ENCODE data around the gene PKIG. TPM values are rescaled to one million over a fixed set of nuclear protein-coding genes. Genes with fewer than 3 reads are reported as not detected.

PKIG gene
- total and polyA plus RNA-seq, 2 of the 8 experiments (the other 6 are each of a cell fraction or from before 2014, with no cell fraction given) = 26.7 to 34.3 TPM

- TF ChIP-seq, protein P1, sequence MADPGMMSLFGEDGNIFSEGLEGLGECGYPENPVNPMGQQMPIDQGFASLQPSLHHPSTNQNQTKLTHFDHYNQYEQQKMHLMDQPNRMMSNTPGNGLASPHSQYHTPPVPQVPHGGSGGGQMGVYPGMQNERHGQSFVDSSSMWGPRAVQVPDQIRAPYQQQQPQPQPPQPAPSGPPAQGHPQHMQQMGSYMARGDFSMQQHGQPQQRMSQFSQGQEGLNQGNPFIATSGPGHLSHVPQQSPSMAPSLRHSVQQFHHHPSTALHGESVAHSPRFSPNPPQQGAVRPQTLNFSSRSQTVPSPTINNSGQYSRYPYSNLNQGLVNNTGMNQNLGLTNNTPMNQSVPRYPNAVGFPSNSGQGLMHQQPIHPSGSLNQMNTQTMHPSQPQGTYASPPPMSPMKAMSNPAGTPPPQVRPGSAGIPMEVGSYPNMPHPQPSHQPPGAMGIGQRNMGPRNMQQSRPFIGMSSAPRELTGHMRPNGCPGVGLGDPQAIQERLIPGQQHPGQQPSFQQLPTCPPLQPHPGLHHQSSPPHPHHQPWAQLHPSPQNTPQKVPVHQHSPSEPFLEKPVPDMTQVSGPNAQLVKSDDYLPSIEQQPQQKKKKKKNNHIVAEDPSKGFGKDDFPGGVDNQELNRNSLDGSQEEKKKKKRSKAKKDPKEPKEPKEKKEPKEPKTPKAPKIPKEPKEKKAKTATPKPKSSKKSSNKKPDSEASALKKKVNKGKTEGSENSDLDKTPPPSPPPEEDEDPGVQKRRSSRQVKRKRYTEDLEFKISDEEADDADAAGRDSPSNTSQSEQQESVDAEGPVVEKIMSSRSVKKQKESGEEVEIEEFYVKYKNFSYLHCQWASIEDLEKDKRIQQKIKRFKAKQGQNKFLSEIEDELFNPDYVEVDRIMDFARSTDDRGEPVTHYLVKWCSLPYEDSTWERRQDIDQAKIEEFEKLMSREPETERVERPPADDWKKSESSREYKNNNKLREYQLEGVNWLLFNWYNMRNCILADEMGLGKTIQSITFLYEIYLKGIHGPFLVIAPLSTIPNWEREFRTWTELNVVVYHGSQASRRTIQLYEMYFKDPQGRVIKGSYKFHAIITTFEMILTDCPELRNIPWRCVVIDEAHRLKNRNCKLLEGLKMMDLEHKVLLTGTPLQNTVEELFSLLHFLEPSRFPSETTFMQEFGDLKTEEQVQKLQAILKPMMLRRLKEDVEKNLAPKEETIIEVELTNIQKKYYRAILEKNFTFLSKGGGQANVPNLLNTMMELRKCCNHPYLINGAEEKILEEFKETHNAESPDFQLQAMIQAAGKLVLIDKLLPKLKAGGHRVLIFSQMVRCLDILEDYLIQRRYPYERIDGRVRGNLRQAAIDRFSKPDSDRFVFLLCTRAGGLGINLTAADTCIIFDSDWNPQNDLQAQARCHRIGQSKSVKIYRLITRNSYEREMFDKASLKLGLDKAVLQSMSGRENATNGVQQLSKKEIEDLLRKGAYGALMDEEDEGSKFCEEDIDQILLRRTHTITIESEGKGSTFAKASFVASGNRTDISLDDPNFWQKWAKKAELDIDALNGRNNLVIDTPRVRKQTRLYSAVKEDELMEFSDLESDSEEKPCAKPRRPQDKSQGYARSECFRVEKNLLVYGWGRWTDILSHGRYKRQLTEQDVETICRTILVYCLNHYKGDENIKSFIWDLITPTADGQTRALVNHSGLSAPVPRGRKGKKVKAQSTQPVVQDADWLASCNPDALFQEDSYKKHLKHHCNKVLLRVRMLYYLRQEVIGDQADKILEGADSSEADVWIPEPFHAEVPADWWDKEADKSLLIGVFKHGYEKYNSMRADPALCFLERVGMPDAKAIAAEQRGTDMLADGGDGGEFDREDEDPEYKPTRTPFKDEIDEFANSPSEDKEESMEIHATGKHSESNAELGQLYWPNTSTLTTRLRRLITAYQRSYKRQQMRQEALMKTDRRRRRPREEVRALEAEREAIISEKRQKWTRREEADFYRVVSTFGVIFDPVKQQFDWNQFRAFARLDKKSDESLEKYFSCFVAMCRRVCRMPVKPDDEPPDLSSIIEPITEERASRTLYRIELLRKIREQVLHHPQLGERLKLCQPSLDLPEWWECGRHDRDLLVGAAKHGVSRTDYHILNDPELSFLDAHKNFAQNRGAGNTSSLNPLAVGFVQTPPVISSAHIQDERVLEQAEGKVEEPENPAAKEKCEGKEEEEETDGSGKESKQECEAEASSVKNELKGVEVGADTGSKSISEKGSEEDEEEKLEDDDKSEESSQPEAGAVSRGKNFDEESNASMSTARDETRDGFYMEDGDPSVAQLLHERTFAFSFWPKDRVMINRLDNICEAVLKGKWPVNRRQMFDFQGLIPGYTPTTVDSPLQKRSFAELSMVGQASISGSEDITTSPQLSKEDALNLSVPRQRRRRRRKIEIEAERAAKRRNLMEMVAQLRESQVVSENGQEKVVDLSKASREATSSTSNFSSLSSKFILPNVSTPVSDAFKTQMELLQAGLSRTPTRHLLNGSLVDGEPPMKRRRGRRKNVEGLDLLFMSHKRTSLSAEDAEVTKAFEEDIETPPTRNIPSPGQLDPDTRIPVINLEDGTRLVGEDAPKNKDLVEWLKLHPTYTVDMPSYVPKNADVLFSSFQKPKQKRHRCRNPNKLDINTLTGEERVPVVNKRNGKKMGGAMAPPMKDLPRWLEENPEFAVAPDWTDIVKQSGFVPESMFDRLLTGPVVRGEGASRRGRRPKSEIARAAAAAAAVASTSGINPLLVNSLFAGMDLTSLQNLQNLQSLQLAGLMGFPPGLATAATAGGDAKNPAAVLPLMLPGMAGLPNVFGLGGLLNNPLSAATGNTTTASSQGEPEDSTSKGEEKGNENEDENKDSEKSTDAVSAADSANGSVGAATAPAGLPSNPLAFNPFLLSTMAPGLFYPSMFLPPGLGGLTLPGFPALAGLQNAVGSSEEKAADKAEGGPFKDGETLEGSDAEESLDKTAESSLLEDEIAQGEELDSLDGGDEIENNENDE (IDR thresholded peaks at IDR 0.05; ENCODE audit: insufficient replicate concordance, low read length) = no peak
- TF ChIP-seq SP1 (IDR thresholded peaks at IDR 0.05; ENCODE audit: low read depth, low read length) = no peak
- no peak for TF ChIP-seq CREB1 (IDR thresholded peaks at IDR 0.05)
- TF ChIP-seq BRCA1 (IDR thresholded peaks at IDR 0.05; ENCODE audit: low read depth, low read length) = no peak
- no peak for TF ChIP-seq MAFK (IDR thresholded peaks at IDR 0.05; ENCODE audit: low read depth, low read length)
- no peak for TF ChIP-seq CBX5 (IDR thresholded peaks at IDR 0.05; ENCODE audit: low read depth, low read length)
- TF ChIP-seq BCL11A (IDR thresholded peaks at IDR 0.05; ENCODE audit: low read depth in 2 of 2, low read length in 2 of 2) = no peak
Observed at GRCh38 chr20:44543358-44543757, 39.0 kb upstream of the PKIG start (continued).
